SJCRH30 (cell line): ENCODE results near the gene RPUSD1. TPM values are rescaled to one million over a fixed set of nuclear protein-coding genes. Genes with fewer than 3 reads are reported as not detected.
"Not testable (repeated sequence)": the region's sequence is repeated elsewhere in the genome, so short reads cannot be mapped to it uniquely, and the experiment has no call there.

Experiments used
- DNase-seq, 2 experiments: peaks; one replicate each; pipeline ENCODE4 v3.0.0-alpha.2; 2015 to 2020
- H3K27ac ChIP-seq: fragments of 250-450 bp; sonication (Bioruptor Pico); 2 replicates; pipeline ENCODE4 v1.5.1; 2020; ENCODE audit warnings: mild to moderate bottlenecking, moderate library complexity
- H3K27me3 ChIP-seq: fragments of 250-450 bp; sonication (Bioruptor Pico); 2 replicates; pipeline ENCODE4 v1.5.1; 2020; ENCODE audit warnings: mild to moderate bottlenecking, moderate library complexity
- H3K36me3 ChIP-seq: fragments of 250-450 bp; sonication (Bioruptor Pico); 2 replicates; pipeline ENCODE4 v1.5.1; 2020; ENCODE audit warnings: mild to moderate bottlenecking, moderate library complexity
- H3K4me1 ChIP-seq: fragments of 250-450 bp; sonication (Bioruptor Pico); 2 replicates; pipeline ENCODE4 v1.5.1; 2020; ENCODE audit warnings: mild to moderate bottlenecking, moderate library complexity
- H3K4me3 ChIP-seq: fragments of 250-450 bp; sonication (Bioruptor Pico); 2 replicates; pipeline ENCODE4 v1.5.1; 2020; ENCODE audit warnings: mild to moderate bottlenecking, moderate library complexity
- H3K9me3 ChIP-seq: fragments of 250-450 bp; sonication (Bioruptor Pico); replicated peaks from 2 replicates; pipeline ENCODE4 v1.5.1; 2020; ENCODE audit warnings: mild to moderate bottlenecking, moderate library complexity
- total RNA-seq: library from RNA; depleted of rRNA; stranded (reverse); fragments of >200 nt; shearing (Covaris generic); gene quantifications from 2 replicates; pipeline ENCODE4 v1.2.3, GENCODE V29; 2014

The RPUSD1 gene
- total RNA-seq, 1 experiment from 2014 or later = 35.5 TPM

GRCh38 chr16:764184-764750 lies 23.9 kb downstream of the RPUSD1 start:
- H3K27ac ChIP-seq = no peak overlapping the region
- no peaks in the 10 kb centered on the region for H3K36me3 ChIP-seq
- no peaks in the 10 kb centered on the region for H3K4me1 ChIP-seq
- DNase-seq = no peak
- no peaks in the 10 kb centered on the region for H3K9me3 ChIP-seq
- H3K4me3 ChIP-seq = no peak overlapping the region
- H3K27me3 ChIP-seq = peaks cover 29% of the 10 kb centered on the region

DNA sequence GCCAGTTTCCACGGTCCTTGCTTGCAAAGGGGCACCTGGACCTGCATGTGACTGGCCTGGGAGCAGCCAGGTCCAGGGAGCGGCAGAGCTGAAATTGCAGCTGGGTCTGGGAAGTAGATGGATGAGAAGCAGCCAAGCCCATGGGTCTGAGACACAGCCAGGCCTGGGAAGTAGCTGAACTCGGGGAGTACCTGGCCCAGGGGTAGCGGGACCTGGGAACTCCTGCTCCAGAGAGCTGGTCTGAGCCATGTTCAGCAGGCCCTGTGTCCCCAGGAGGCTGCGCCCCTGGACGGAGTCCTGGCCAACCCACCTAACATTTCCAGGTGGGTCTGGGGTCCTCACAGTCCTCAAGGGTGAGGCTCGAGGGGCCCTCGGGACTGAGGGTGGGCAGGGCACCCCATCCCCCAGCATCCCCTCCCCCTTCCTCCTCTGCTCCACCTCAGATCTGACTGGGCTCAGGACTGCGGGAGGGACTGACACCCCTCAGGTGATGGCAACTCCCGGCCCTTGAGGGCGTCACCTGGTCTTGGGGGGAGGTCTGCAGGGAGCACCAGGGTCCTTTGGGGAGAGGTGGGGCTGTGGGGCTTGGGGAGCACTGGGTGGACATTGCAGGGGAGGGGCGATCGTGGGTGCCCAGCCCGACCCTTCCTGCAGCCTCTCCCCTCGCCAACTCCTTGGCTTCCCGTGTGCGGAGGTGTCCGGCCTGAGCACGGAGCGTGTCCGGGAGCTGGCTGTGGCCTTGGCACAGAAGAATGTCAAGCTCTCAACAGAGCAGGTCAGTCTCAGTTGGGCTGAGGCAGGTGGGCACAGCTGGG lies 24.6 kb downstream of the RPUSD1 start:
- Histone ChIP-seq H3K4me3 (no peak overlapping the region), H3K27me3 (peaks cover 29% of the 10 kb centered on the region), H3K27ac (no peak overlapping the region), H3K9me3 (no peaks in the 10 kb centered on the region), H3K36me3 (no peaks in the 10 kb centered on the region), H3K4me1 (no peaks in the 10 kb centered on the region)
- DNase-seq = no peak

- DNase-seq = no peak
- no peaks in the 10 kb centered on the region for H3K4me1 ChIP-seq
These were observed 25.4 kb downstream of the RPUSD1 start for GRCh38 chr16:762595-763268.

DNA sequence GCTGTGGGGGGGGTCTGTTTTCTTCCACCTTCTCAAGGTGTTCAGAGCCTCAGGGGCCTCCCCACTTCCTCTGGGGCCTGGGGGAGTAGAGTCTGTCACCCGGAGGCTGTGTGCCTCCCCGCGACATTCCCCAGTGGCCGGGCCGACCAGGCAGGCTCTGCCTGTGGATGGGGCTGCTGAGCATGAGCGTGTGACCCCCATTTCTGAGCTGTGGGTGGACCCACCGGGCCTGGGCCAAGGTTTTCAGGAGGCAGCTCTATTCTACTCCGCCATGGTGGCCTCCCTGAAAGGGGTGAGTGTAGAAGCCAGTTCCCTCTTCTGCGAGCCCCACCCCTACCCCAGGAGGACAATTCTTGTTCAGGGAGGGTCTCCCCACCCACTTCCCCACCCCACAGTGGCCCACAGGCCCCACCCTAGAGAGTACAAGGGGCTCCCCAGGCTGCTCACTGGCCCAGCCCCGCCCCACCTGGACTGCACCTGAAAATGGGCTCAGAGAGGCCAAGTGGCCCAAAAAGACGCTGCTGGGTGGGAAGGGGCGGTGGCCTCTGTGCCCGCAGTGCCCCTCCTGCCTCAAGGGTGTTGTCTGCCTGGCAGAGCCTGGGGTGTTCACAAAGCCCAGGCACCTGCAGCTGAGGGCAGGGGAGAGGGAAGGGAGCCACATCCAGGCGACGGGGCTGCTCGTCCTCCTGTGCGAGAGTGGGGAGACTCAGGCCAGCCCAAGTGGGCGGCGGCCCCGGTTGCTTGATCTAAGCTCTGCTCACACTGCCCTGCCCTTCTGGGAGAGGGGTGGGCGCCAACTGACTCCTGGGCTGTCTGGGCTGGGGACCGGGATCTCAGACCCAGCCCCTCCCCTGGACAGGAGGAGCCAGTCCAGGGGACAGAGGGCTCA lies 26.3 kb downstream of the RPUSD1 start:
- H3K27ac ChIP-seq = no peak overlapping the region
- peaks cover 29% of the 10 kb centered on the region for H3K27me3 ChIP-seq
- no peaks in the 10 kb centered on the region for H3K36me3 ChIP-seq
- DNase-seq = no peak
- H3K4me3 ChIP-seq = no peak overlapping the region
- H3K9me3 ChIP-seq = no peaks in the 10 kb centered on the region
- H3K4me1 ChIP-seq = no peaks in the 10 kb centered on the region

More at GRCh38 chr16:762595-763268, 25.4 kb downstream of the RPUSD1 start:
- H3K27ac ChIP-seq = no peak overlapping the region
- H3K36me3 ChIP-seq = no peaks in the 10 kb centered on the region
- no peaks in the 10 kb centered on the region for H3K9me3 ChIP-seq
- H3K4me3 ChIP-seq = no peak overlapping the region
- H3K27me3 ChIP-seq = peaks cover 29% of the 10 kb centered on the region

DNA sequence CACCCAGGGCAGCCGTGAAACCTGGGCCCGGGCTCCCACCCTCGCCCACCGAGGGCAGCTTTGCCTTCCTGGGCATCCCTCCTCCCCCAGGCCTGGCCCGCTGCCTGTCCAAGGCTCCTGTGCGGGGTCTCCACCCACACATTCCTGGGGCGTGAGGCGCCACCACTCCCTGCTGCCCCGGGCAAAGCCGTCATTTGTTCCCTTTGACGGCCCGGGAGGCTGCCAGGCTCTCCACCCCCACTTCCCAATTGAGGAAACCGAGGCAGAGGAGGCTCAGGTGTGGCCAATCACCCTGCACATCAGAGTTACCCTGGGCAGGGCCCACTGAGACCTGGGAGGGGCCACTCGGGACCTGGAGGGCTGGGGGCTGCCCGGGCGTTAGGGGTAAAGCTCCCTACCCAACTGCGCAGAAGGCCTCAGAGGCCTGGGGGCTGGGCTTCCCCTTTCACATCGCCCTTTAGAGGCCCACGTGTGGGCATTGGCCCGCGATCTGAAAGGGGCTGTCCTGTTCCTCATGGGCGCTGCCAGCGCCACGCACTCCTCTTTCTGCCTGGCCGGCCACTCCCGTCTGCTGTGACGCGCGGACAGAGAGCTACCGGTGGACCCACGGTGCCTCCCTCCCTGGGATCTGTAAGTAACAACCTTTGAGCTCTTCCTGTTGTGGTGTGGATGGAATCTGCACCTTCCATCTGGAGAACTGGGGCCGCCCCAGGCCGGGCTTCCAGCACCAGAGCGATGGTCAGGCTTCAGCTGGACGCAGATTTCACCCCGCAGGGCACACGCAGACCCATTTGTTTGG lies 27.4 kb downstream of the RPUSD1 start, which contains the start of gene MSLN:
MSLN (plus strand) TSS at position 190 of the 799 bp plus-strand sequence. CDS start 1,947 bp downstream, outside the sequence.
- H3K4me3 ChIP-seq = no peak within 1 kb of the TSS
- H3K27me3 ChIP-seq = peaks cover 29% of the 10 kb centered on the region
- no peaks in the 10 kb centered on the region for H3K4me1 ChIP-seq
- H3K9me3 ChIP-seq = no peaks in the 10 kb centered on the region
- no peaks in the 10 kb centered on the region for H3K36me3 ChIP-seq
- no peak within 1 kb of the TSS for H3K27ac ChIP-seq
- no peak for DNase-seq

DNA sequence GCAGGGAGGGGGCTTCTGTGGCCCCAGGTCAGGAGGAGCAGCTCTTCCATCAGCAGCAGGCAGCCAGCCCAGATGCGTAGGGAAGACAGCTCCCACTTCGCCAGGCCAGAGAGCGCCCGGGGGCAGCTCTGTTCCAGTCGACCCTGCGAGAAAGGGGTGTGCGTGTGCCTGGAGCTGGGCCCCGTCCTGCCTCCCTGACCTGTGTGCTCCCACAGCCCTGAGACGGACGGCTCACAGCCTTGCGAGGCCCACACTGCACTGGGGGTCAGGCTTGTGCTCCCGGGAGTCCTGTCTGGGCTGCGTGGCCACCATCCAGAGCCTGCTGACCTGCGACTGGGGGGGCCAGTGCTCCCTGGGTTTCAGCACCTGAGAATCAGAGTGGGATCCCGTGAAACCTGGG lies 28.1 kb downstream of the RPUSD1 start:
- no peaks in the 10 kb centered on the region for H3K9me3 ChIP-seq
- H3K27ac ChIP-seq = no peak overlapping the region
- no peak for DNase-seq
- H3K4me1 ChIP-seq = no peaks in the 10 kb centered on the region
- no peak overlapping the region for H3K4me3 ChIP-seq
- H3K27me3 ChIP-seq = peaks cover 29% of the 10 kb centered on the region
- no peaks in the 10 kb centered on the region for H3K36me3 ChIP-seq

- no peaks in the 10 kb centered on the region for H3K9me3 ChIP-seq
- H3K27me3 ChIP-seq = peaks cover 29% of the 10 kb centered on the region
- H3K27ac ChIP-seq = no peak overlapping the region
- H3K4me3 ChIP-seq = no peak overlapping the region
- DNase-seq = no peak
- no peaks in the 10 kb centered on the region for H3K4me1 ChIP-seq
- no peaks in the 10 kb centered on the region for H3K36me3 ChIP-seq
These were observed 28.9 kb downstream of the RPUSD1 start for GRCh38 chr16:759110-759910.

DNA sequence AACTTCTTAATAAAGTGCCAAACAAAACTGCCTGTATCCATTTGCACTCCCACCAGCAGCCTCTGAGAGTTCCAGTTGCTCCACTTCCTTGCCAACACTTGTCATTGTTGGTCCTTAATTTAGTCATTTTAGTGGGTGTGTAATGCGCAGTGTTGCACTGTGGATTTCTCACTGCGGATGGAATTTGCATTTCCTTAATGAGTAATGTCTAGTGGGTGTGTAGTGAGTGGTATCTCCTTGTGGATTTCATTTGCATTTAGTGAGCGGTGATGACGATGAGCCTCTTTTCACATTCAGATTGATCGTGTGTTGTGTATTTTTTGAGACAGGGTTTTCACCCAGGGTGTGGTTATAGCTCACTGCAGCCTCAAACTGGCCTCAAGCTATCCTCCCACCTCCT lies 31.8 kb downstream of the RPUSD1 start:
- no peaks in the 10 kb centered on the region for H3K4me1 ChIP-seq
- no peak for DNase-seq
- H3K27me3 ChIP-seq = peaks cover 31% of the 10 kb centered on the region

DNA sequence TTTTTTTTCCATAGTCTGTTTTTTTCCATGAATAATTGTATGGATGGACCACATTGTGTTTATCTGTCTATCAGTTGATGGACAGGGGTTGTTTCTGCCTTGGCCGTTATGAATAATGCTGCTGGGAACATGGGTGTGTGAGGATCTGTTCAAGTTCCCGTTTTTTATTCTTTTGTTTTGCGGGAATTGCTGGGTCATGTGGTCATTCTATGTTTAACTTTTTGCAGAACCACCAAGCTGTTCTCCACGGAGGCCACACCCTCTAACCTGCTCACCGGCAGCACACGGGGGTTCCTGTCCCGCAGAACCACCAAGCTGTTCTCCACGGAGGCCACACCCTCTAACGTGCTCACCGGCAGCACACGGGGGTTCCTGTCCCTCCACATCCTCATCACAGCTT lies 33.5 kb downstream of the RPUSD1 start:
- Histone ChIP-seq H3K27ac (no peak overlapping the region), H3K36me3 (no peaks in the 10 kb centered on the region), H3K4me1 (no peaks in the 10 kb centered on the region), H3K4me3 (no peak overlapping the region), H3K9me3 (no peaks in the 10 kb centered on the region), H3K27me3 (peaks cover 32% of the 10 kb centered on the region)
- no peak for DNase-seq

More for the DNA sequence above, 31.8 kb downstream of the RPUSD1 start:
- Histone ChIP-seq H3K4me3 (no peak overlapping the region), H3K36me3 (no peaks in the 10 kb centered on the region), H3K27ac (no peak overlapping the region), H3K9me3 (no peaks in the 10 kb centered on the region)

GRCh38 chr16:754121-754607 lies 34.0 kb downstream of the RPUSD1 start:
- not testable (repeated sequence) for H3K36me3 ChIP-seq, DNase-seq, H3K4me1 ChIP-seq, H3K9me3 ChIP-seq, H3K4me3 ChIP-seq, H3K27ac ChIP-seq
- peaks cover 35% of the 10 kb centered on the region for H3K27me3 ChIP-seq

GRCh38 chr16:752007-752312 lies 36.2 kb downstream of the RPUSD1 start:
- no peaks in the 10 kb centered on the region for H3K36me3 ChIP-seq
- no peak overlapping the region for H3K27ac ChIP-seq
- H3K9me3 ChIP-seq = no peaks in the 10 kb centered on the region
- peaks cover 54% of the 10 kb centered on the region for H3K27me3 ChIP-seq
- H3K4me1 ChIP-seq = no peaks in the 10 kb centered on the region
- DNase-seq = no peak
- H3K4me3 ChIP-seq = no peak overlapping the region

DNA sequence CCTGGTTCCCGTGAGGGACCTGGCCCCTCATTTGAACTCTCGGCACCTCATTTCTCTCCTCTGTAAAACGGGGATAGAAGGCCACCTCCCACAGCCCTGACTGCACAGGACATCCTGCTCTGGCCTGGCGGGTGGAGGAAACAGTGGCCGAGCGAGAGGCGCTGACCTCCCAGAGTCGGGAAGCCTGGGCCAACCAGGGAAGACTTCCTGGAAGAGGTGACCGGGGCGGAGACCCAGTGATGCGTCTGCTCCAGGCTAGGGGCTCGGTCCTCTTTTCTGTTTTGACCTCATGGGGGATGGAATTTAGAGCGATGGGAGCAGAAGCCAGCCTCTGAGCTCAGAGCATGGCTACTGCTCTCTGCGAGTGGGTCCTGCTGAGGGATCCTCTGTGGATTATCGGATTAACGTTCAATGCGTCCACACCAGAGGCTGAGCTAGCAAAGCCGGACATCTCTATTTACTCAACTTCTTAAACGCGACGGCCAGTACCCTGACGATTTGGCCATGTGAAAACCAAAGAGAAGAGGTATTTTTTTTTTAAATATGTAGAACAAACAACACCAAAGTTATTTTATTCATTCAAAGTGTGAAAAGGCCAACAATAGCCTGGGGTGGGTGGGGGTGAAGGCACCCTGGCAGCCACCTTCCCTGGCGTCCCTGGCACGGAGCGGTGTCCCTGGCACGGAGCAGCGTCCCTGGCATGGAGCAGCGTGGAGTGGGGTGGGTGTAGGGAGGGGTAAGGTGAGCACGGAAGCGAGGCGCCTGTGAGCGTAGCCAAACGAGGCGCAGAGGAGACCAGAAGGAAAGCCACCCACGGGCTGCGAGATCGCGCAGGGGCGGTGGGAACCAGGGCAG lies 36.8 kb downstream of the RPUSD1 start:
- no peak for DNase-seq
- Histone ChIP-seq H3K27ac (no peak overlapping the region), H3K36me3 (no peaks in the 10 kb centered on the region), H3K27me3 (peaks cover 56% of the 10 kb centered on the region), H3K4me1 (no peaks in the 10 kb centered on the region), H3K9me3 (no peaks in the 10 kb centered on the region), H3K4me3 (no peak overlapping the region)
